ENCODE data around the gene CAMSAP1.

Gene CAMSAP1

DNA sequence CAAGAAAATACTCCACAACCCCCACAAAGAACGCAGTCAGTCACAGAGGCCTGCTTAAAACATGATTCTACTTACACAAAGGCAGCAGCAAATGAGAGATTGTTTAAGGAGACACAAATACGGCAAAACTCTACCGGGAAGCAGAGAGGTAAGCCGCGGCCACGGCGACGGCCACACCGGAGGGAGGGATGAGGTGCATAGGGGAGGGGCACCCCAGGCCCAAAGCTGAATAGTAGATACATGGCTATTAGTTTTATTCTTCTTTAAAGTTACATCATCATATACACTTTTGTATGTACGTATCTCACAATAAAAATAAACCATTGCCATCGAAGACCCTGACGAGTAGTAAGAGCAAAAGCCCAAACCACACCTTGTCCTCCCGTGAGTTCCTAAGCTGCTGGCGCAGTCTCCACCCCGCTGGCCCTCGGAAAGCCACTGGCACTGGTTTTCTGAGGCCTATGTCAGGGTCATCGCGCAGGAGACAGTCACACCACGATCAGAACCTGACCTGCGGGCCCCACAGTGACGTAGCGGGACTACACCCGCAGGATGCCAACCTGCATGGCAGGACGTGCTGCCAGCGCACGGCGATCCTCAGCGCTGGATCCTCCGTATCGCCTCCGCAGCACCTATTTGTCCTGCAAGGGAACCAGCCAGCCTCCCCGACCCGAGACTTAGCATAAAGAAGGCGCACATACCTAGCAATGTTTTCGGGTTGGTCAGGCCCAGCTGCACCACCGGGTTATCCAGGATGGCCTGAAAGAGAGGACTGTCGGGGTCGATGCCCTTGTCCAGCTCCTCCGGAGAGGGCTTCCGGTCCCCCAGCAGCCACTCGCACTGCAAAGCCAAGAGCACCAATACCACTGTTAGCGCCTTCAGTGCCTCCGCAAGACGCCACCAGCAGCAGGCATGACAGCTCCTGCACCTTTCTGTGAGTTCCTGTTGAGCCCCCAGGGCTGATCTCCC is 30.5 kb upstream of the CAMSAP1 start:
- DNase-seq (ENCODE audit: low spot score): no peak

- no peak for DNase-seq (ENCODE audit: low spot score)
Measured at GRCh38 chr9:135933114-135933513, 25.8 kb upstream of the CAMSAP1 start.

- DNase-seq (ENCODE audit: low spot score): no peak
Measured at GRCh38 chr9:135932656-135933055, 25.3 kb upstream of the CAMSAP1 start.

- DNase-seq (ENCODE audit: low spot score): no peak
Measured at GRCh38 chr9:135931349-135931820, 24.0 kb upstream of the CAMSAP1 start.

DNA sequence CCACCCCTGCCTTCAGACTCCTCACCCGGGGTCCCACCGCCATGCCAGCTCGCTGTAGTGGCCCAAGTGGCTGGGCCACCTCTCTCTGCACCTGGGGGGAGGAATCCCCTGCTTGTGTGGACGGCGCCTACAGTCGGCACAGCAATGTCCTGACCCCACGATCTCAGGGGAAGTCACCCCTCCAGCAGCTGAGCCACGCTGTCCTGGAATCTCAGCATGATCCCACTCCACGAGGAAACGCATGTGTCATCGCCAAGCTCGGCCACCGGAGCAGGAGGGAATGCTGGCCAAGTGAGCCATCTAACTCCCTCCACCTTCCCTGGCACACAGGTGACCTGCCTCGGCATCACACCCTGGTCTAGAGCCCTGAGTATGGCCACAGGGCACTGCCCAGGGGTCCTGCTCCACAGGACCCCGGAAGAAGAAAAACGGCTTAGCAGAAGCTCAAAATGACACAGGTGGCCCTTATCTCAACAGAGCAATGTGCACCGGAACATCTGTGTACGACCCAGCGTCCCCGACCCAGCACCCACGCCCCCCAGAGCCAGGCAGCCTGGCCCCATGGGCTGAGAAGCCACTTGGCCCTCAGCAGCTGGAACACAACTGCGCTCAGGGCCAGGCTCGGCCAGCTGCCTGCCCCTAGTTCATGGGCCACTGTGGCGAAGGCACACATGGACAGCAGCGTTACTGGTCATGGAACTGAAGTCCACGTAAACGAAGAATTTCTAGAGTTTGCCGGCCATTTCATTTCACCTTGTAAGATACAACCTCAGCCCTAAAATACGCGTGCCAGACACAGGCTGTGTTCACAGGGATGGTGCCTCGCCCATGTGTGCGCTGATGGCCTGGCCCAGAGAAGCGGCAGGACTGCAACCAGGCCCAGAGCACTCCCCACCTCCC is 23.4 kb upstream of the CAMSAP1 start:
- DNase-seq (ENCODE audit: low spot score): no peak

DNA sequence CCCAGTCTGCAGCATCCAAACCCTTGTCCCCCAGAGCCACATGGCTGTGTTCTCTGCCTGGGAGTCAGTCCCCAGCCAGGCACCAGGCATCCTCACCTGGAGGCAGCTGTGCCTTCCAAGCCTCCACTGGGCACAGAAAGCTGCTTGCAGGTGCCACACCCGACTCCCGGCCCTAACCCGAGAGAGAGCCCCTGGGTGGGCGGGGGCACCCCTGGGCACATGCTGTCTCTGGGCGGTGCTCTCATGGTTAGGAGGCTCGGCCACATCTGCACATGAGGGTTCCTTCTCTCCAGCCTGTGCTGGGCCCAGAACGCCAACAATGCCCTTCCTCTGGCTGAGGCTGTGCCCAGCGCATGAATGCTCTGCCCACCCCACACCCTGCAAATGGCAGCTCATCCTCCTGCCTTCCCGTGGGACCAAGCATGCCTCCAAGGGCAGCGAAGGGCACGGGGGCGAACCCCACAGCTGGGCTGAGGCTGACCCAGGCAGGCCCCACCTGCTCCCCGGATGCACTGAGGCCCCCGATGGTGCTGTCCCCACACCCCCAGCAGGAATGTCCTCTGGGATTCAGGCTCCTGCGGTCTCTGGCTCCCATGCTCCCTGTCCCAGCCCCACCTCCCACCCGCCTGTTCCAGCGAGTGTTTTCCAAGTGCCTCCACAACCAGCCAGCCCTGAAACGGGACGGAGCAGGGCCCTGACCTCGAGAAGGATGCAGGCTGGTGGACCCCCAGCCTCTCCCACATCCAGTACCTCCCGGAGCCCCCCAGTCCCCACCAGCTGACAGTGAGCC is 22.5 kb upstream of the CAMSAP1 start:
- DNase-seq (ENCODE audit: low spot score): no peak

DNA sequence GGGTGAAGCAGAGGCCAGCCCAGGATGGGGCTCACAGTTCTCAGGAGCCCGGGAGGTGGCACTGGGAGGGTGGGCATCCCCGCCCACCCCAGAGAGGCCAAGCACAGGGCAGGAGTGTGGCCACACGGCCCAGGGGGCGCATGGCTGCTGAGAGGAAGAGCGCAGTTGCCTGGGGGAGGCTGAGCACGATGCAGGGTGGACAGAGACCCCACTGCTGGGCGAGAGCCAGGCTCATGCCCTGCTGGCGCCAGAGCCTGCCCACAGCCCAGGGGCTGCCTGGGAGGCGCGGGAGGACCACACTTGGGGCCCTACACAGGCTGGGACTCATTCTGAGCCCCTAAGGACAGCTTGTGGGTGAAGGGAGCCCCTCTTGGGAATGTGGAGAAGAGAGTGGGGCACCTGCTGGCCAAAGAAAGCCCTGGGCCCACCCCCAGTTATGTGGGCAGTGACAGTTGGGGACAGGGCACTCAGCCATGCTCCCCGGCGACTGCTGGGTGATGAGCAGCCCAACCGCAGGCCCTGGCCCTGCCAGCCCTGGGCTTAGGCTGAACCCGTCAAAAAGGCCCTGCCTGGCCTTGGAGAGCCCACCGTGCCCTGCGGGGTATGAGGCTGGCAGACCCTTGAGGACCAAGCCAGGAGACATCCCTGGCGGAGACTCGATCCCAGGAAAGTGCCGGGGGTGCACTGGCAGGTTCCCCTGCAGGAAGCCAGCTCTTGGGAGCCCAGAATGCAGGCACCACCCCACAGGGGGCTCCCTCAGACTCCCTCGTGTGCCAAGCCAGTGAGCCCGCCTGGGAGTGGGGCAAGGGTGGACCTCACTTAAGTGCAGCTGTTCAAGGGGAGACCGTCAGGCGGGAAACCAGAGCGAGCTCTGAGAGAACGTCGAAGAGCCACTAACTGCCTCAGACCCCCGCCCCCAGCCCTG is 21.6 kb upstream of the CAMSAP1 start:
- no peak for DNase-seq (ENCODE audit: low spot score)

- DNase-seq (ENCODE audit: low spot score): no peak
Measured at GRCh38 chr9:135928074-135928730, 20.9 kb upstream of the CAMSAP1 start.

DNA sequence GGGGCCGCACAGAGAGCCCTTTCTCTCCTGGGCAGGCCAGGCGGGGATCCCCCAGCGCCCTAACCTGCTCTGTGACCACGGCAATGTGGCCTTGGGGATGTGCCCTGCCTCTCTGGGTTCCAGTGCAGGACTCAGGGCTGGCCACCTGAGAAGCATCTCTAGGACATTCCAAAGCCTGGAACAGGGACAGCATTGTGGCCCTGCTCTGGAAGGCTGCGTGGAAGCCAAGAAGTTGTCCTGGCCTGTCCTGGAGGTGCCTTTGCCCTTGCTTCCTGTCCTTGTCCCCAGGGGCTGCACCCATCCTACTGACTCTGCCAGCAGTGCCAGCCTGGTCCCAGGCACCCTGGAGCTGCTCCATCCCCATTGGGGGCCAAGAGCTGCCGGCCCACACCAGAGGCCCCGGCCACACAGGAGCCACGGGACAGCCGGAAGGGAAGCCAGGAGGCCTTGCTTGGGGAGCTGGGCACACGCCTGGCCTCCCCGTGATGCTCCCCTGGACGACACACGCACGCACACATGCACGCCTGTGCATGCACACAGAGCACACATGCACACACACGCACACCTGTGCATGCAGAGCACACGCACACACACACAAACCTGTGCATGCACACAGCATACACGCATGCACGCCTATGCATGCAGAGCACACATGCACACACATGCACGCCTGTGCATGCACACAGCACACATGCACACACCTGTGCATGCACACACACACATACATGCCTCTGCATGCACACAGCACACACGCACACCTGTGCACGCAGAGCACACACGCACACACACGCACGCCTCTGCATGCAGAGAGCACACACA is 20.1 kb upstream of the CAMSAP1 start:
- DNase-seq (ENCODE audit: low spot score): no peak

GRCh38 chr9:135926402-135927194 is 19.3 kb upstream of the CAMSAP1 start:
- peak; percentile 48 for DNase-seq (ENCODE audit: low spot score)

DNA sequence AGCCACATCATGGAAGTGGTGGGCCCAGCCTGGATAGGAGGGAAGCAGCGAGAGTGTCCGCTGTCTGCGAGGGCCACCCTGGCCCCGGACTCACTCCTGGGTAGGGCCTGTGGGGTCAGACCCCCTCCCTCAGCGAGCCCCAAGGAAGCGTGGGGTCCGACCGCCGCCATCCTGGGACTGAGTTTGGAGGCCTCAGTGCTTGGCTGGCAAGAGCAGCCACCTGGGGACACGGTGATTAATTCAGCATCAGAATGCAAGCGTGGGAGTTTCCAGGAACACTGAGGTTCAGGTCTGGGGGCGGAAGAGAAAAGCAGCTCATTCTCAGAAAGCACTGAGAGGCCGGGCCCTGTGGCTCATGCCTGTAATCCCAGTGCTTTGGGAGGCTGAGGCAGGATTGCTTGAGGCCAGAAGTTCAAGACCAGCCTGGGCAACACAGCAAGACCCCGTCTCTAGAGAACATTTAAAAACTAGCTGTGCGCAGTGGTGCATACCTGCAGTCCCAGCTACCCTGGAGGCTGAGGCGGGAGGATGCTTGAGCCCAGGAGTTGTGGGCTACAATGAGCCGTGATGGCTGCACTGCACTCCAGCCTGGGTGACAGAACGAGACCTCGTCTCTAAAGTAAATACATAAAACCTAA is 18.3 kb upstream of the CAMSAP1 start:
- DNase-seq (ENCODE audit: low spot score): no peak

DNA sequence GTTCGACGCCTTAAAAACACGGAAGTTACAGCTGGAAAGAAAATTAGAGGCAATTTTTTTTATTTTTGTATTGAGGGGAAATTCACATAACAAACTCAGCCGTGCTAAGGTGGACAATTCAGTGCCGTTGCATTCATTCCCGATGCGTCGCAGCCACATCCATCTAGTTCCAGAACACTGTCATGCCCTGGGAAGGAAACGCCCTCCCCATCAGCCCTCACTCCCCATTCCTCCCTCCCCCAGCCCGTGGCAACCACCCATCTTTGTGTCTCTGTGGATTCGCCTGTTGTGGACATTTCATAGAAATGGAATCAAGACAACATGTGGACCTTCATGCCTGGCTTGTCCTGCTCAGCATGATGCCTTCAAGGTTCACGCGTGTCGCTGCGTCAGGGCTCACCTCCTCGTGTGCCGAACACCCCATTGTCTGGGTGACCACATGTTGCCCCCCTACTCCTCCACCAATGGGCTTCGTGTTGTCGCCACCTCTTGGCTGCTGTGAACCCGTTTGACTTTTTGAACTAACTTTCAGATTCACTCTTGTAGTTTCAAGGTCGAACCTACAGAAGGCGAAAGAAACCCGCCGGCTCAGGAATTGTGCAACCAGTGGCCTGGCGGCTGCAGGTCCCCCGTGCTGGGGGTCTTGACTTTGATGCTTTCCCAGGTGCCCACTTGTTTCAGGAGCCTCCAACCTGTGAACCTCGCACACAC is 17.4 kb upstream of the CAMSAP1 start:
- DNase-seq (ENCODE audit: low spot score): no peak

GRCh38 chr9:135923508-135923907 is 16.2 kb upstream of the CAMSAP1 start:
- no peak for DNase-seq (ENCODE audit: low spot score)

- DNase-seq (ENCODE audit: low spot score): no peak
Measured at GRCh38 chr9:135921749-135922310, 14.5 kb upstream of the CAMSAP1 start.

GRCh38 chr9:135920973-135921585 is 13.7 kb upstream of the CAMSAP1 start:
- DNase-seq (ENCODE audit: low spot score): no peak

DNA sequence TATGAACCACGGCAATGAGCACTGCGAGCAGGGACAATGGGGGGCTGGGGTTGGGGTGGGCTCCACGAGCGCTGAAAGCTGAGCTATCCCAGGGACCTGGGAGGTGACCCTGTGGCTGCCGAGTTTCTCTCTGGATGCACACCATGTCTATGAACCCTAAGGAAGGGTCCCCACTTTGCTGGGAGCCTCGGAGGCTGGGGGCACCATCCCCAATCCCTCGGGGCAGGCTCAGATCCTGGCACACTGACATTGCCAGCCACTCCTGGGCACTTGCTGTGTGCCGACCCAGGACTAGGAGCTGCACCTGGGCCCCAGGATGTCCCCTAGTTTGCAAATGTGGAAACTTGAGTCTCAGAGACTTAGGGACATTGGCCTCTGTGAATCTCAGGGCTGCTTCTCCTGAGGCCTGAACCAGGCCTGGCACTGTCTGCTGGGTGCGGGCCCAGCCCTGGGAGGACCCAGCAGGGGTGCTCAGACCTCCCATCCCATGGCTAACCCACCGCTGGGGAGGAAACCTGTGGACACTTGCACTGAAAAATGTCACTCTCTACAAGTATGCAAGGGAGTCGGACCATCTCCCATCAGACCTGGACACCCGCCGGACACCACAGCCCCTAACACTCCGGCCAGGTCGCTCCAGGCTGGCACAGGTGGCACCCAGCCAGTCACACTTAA is 13.0 kb upstream of the CAMSAP1 start:
- no peak for DNase-seq (ENCODE audit: low spot score)
